Measurements from ENCODE around the gene NOL12.

NOL12 gene

Small RNA genes within 50 kb of the gene (small RNA-seq; reads per million reads assigned to genes)
- gene RN7SL385P, result 0.03 to 0.18 reads per million in 2 experiments

Measured in SK-N-DZ (cell line).